SK-N-SH (cell line): ENCODE measurements around the gene SMAD3. TPM values are rescaled to one million over a fixed set of nuclear protein-coding genes. Genes with fewer than 3 reads are reported as not detected.

Source experiments
- CTCF ChIA-PET: fragments of 300-600, 350-600 bp; formaldehyde crosslinking; extraction: SDS; loops from one replicate; lab custom pipeline; 2021; lab: Yijun Ruan, JAX
- POLR2A ChIA-PET: fragments of 350-600 bp; sonication (Branson Sonifier 250); formaldehyde crosslinking; extraction: SDS; loops from one replicate; lab custom pipeline; 2020; ENCODE audit warnings: antibody characterized with exemption, inconsistent platforms; lab: Yijun Ruan, JAX
- DNase-seq: peaks from one replicate; pipeline ENCODE4 v3.0.0; 2012
- H2AFZ ChIP-seq: fragments of 200-600 bp; sonication (generic); 2 replicates; pipeline ENCODE4 v1.8.1; 2016; ENCODE audit warnings: antibody characterized with exemption, mild to moderate bottlenecking, low read depth
- H3F3A ChIP-seq: fragments of 200-600 bp; sonication (generic); replicated peaks from 2 replicates; pipeline ENCODE3; 2016; ENCODE audit warnings: antibody characterized with exemption, mild to moderate bottlenecking; ENCODE audit not compliant: insufficient read depth
- H3K27ac ChIP-seq, 2 experiments: fragments of 200-500 bp in 1 of 2; fragments of 200-600 bp in 1 of 2; sonication (Bioruptor generic) in 1 of 2; sonication (generic), shearing (Covaris generic) in 1 of 2; 2 replicates each; pipeline versions ENCODE4 v1.5.1 to v1.6.1; 2014 to 2016; ENCODE audit warnings: low read depth in 2 of 2, inconsistent platforms in 1 of 2, low read length in 1 of 2, mild to moderate bottlenecking in 1 of 2, mixed read lengths in 1 of 2
- H3K27me3 ChIP-seq: fragments of 200-600 bp; sonication (generic), shearing (Covaris generic); 2 replicates; pipeline ENCODE4 v1.6.1; 2016; ENCODE audit warnings: mixed run types; ENCODE audit not compliant: insufficient read depth
- H3K36me3 ChIP-seq, 2 experiments: fragments of 200-500 bp in 1 of 2; fragments of 200-600 bp in 1 of 2; sonication (Bioruptor generic) in 1 of 2; sonication (generic) in 1 of 2; replicated peaks in 1 of 2; 2 replicates each; pipeline versions ENCODE3 to v1.5.1; 2014 to 2016; ENCODE audit warnings: low read length in 1 of 2, mild to moderate bottlenecking in 1 of 2; ENCODE audit not compliant: insufficient read depth in 2 of 2, control insufficient read depth in 1 of 2
- H3K4me1 ChIP-seq, 2 experiments: fragments of 200-500 bp in 1 of 2; fragments of 200-600 bp in 1 of 2; sonication (Bioruptor generic) in 1 of 2; sonication (generic), shearing (Covaris generic) in 1 of 2; 2 replicates each; pipeline versions ENCODE4 v1.5.1 to v1.6.1; 2014 to 2016; ENCODE audit warnings: low read depth in 1 of 2, low read length in 1 of 2, mixed run types in 1 of 2; ENCODE audit not compliant: insufficient read depth in 2 of 2, control insufficient read depth in 1 of 2
- H3K4me2 ChIP-seq: fragments of 200-600 bp; sonication (generic), shearing (Covaris generic); 2 replicates; pipeline ENCODE4 v1.6.1; 2017; ENCODE audit warnings: mixed run types
- H3K4me3 ChIP-seq, 2 experiments: fragments of 200-500 bp in 1 of 2; fragments of 200-600 bp in 1 of 2; sonication (Bioruptor generic) in 1 of 2; sonication (generic), shearing (Covaris generic) in 1 of 2; 2 replicates each; pipeline versions ENCODE4 v1.5.1 to v1.8.1; 2014 to 2016; ENCODE audit warnings: low read depth in 2 of 2, inconsistent platforms in 1 of 2, low read length in 1 of 2, mild to moderate bottlenecking in 1 of 2, mixed read lengths in 1 of 2, moderate library complexity in 1 of 2
- H3K79me2 ChIP-seq: fragments of 200-600 bp; sonication (generic); 2 replicates; pipeline ENCODE4 v1.8.1; 2017; ENCODE audit warnings: mild to moderate bottlenecking; ENCODE audit not compliant: insufficient read depth
- H3K9ac ChIP-seq: fragments of 200-600 bp; sonication (generic); 2 replicates; pipeline ENCODE4 v1.6.1; 2017; ENCODE audit warnings: mixed run types
- H3K9me2 ChIP-seq: fragments of 200-600 bp; sonication (generic); 2 replicates; pipeline ENCODE4 v1.6.1; 2017; ENCODE audit warnings: mixed run types
- H3K9me3 ChIP-seq: fragments of 200-600 bp; sonication (generic); 2 replicates; pipeline ENCODE4 v1.6.1; 2017; ENCODE audit warnings: mixed run types, mild to moderate bottlenecking, moderate library complexity
- H4K20me1 ChIP-seq: fragments of 200-600 bp; sonication (generic); 2 replicates; pipeline ENCODE4 v1.6.1; 2017; ENCODE audit warnings: mild to moderate bottlenecking, mixed run types; ENCODE audit not compliant: insufficient read depth
- ELF1 ChIP-seq: IDR thresholded peaks from 2 replicates; pipeline ENCODE4 v1.4.0; 2012
- EP300 ChIP-seq, 2 experiments: IDR thresholded peaks; 2 replicates each; pipeline versions ENCODE4 v1.4.0 to v1.6.1; 2012; ENCODE audit warnings: borderline replicate concordance in 1 of 2, low read depth in 1 of 2, low read length in 1 of 2
- GATA2 ChIP-seq: sonication (generic); formaldehyde crosslinking; IDR thresholded peaks from 2 replicates; pipeline ENCODE4 v1.5.0; 2020; ENCODE audit warnings: mild to moderate bottlenecking, missing genetic modification reagents
- RCOR1 ChIP-seq: fragments of 150-350 bp; IDR thresholded peaks from 2 replicates; pipeline ENCODE4 v1.6.1; 2017; ENCODE audit warnings: antibody characterized with exemption, low read length
- RFX5 ChIP-seq: IDR thresholded peaks from 2 replicates; pipeline ENCODE4 v1.6.1; 2012; ENCODE audit warnings: mild to moderate bottlenecking, improper control_type of control experiment, low read length
- RXRA ChIP-seq: IDR thresholded peaks from 2 replicates; pipeline ENCODE4 v1.4.0; 2012; ENCODE audit warnings: low read depth, mild to moderate bottlenecking, borderline replicate concordance
- TEAD4 ChIP-seq: IDR thresholded peaks from 2 replicates; pipeline ENCODE4 v1.4.0; 2012; ENCODE audit warnings: mild to moderate bottlenecking, borderline replicate concordance; ENCODE audit not compliant: insufficient read depth
- WGBS: methylation state at CpG from one replicate; pipeline ENCODE4 v1.1.6; 2017; ENCODE audit warnings: low lambda C conversion rate; 5-methylcytosine and 5-hydroxymethylcytosine counted together
- polyA plus RNA-seq, 3 experiments: library from polyadenylated mRNA; depleted of rRNA; stranded (reverse); fragments of >200 nt; gene quantifications; 2 replicates each; pipeline ENCODE4 v1.2.3, GENCODE V29; 2012
- TF ChIP-seq, protein P1 (sequence below): IDR thresholded peaks from 2 replicates; pipeline ENCODE4 v1.4.0; 2012; ENCODE audit warnings: low read depth, borderline replicate concordance
- TF ChIP-seq, protein P2 (sequence below): fragments of 150-350 bp; IDR thresholded peaks from 2 replicates; pipeline ENCODE4 v1.6.1; 2017; ENCODE audit warnings: antibody characterized with exemption, low read length, low read depth, borderline replicate concordance
- TF ChIP-seq, protein P3 (sequence below): IDR thresholded peaks from 2 replicates; pipeline ENCODE4 v1.4.0; 2012; ENCODE audit warnings: low read depth, borderline replicate concordance
- TF ChIP-seq, protein P4 (sequence below): fragments of 200-600 bp; sonication (generic); IDR thresholded peaks from 2 replicates; pipeline ENCODE4 v1.6.1; 2017; ENCODE audit warnings: antibody characterized with exemption, mild to moderate bottlenecking, moderate library complexity
- TF ChIP-seq, protein P5 (sequence below): IDR thresholded peaks from 2 replicates; pipeline ENCODE4 v1.4.0; 2012; ENCODE audit warnings: low read depth

SMAD3 gene
- polyA plus RNA-seq, 1 of the 3 experiments (the other 2 are of a cell fraction): 19.5 TPM

DNA sequence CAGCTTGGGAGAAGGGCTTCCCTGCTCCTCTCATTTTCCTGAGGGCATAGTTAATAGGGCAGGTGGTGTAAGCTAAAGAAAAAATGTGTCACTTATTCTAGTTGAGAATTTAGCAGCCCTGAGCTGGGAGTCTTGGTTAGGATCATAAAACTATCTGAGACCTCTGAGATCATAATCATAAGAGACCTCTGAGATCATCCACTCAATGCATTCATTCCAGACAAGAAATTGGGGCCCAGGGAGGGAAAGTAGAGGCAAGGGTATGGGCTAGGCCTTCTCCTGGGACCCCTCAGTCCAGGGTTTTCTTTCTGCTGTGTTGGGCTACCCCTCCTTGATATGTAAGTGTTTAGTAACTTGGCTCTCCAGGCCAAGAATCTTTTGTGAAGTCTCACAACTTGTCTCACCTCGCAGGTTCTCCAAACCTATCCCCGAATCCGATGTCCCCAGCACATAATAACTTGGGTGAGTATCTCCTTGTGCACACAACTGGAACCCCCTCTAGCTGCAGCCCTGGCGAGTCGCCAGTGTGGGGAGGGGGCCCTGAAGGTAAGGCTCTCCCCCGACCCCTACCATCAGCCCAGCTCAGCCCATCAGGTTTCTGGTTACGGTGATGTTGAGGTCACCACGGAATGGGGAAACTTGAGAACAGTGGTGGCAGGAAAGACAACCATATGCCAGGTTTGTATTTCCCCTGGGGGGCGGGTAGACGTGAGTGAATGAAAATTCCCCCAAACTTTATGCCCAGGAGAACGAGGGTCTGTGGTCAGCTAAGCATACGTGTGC lies 104.9 kb downstream of the SMAD3 start:
- H3K27me3 ChIP-seq: no peaks in the 10 kb centered on the region
- no peak overlapping the region for H3K27ac ChIP-seq
- H4K20me1 ChIP-seq: no peaks in the 10 kb centered on the region
- peaks cover 8 to 30% of the 10 kb centered on the region in 2 experiments; a peak in 2 of 4 replicates for H3K4me1 ChIP-seq
- no peaks in the 10 kb centered on the region for H3K9me2 ChIP-seq
- no peak overlapping the region for H3K4me2 ChIP-seq
- H3F3A ChIP-seq: no peaks in the 10 kb centered on the region
- H3K4me3 ChIP-seq: no peak overlapping the region
- POLR2A ChIA-PET: no interaction called here
- H3K79me2 ChIP-seq: peaks cover 8% of the 10 kb centered on the region; the same call in 1 of the 2 replicates
- DNase-seq: no peak
- WGBS: 90% methylated on average over 12 of the region's 12 CpGs
- H3K36me3 ChIP-seq: peaks cover 13 to 22% of the 10 kb centered on the region in 2 experiments
- TF ChIP-seq EP300 (IDR thresholded peaks at IDR 0.05; ENCODE audit: borderline replicate concordance in 1 of 2, low read depth in 1 of 2, low read length in 1 of 2) (no peak), GATA2 (CRISPR knock-in tag) (no peak), RXRA (no peak), ELF1 (no peak), TEAD4 (no peak), RCOR1 (no peak), RFX5 (no peak)
- TF ChIP-seq, protein P1, sequence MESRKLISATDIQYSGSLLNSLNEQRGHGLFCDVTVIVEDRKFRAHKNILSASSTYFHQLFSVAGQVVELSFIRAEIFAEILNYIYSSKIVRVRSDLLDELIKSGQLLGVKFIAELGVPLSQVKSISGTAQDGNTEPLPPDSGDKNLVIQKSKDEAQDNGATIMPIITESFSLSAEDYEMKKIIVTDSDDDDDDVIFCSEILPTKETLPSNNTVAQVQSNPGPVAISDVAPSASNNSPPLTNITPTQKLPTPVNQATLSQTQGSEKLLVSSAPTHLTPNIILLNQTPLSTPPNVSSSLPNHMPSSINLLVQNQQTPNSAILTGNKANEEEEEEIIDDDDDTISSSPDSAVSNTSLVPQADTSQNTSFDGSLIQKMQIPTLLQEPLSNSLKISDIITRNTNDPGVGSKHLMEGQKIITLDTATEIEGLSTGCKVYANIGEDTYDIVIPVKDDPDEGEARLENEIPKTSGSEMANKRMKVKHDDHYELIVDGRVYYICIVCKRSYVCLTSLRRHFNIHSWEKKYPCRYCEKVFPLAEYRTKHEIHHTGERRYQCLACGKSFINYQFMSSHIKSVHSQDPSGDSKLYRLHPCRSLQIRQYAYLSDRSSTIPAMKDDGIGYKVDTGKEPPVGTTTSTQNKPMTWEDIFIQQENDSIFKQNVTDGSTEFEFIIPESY: no peak
- TF ChIP-seq, protein P2, sequence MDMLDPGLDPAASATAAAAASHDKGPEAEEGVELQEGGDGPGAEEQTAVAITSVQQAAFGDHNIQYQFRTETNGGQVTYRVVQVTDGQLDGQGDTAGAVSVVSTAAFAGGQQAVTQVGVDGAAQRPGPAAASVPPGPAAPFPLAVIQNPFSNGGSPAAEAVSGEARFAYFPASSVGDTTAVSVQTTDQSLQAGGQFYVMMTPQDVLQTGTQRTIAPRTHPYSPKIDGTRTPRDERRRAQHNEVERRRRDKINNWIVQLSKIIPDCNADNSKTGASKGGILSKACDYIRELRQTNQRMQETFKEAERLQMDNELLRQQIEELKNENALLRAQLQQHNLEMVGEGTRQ: no peak
- TF ChIP-seq, protein P3, sequence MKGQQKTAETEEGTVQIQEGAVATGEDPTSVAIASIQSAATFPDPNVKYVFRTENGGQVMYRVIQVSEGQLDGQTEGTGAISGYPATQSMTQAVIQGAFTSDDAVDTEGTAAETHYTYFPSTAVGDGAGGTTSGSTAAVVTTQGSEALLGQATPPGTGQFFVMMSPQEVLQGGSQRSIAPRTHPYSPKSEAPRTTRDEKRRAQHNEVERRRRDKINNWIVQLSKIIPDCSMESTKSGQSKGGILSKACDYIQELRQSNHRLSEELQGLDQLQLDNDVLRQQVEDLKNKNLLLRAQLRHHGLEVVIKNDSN: no peak
- TF ChIP-seq, protein P4, sequence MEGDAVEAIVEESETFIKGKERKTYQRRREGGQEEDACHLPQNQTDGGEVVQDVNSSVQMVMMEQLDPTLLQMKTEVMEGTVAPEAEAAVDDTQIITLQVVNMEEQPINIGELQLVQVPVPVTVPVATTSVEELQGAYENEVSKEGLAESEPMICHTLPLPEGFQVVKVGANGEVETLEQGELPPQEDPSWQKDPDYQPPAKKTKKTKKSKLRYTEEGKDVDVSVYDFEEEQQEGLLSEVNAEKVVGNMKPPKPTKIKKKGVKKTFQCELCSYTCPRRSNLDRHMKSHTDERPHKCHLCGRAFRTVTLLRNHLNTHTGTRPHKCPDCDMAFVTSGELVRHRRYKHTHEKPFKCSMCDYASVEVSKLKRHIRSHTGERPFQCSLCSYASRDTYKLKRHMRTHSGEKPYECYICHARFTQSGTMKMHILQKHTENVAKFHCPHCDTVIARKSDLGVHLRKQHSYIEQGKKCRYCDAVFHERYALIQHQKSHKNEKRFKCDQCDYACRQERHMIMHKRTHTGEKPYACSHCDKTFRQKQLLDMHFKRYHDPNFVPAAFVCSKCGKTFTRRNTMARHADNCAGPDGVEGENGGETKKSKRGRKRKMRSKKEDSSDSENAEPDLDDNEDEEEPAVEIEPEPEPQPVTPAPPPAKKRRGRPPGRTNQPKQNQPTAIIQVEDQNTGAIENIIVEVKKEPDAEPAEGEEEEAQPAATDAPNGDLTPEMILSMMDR: no peak
- TF ChIP-seq, protein P5, sequence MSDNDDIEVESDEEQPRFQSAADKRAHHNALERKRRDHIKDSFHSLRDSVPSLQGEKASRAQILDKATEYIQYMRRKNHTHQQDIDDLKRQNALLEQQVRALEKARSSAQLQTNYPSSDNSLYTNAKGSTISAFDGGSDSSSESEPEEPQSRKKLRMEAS: no peak
- TF ChIP-seq, all 33 proteins: peak for 0
- no peak overlapping the region for H2AFZ ChIP-seq
- CTCF ChIA-PET: no interaction called here
- H3K9me3 ChIP-seq: no peaks in the 10 kb centered on the region
- no peak overlapping the region for H3K9ac ChIP-seq
